H1 (cell line): Measurements from ENCODE around the gene ZSCAN10. TPM values are rescaled to one million over a fixed set of nuclear protein-coding genes. Genes with fewer than 3 reads are reported as not detected.

ENCODE experiments used
- CBX8 ChIP-seq: fragments of 300-800, 300-1000 bp; sonication (generic); IDR thresholded peaks from 2 replicates; pipeline ENCODE4 v1.7.1; 2016; ENCODE audit warnings: low read depth, low read length, borderline replicate concordance
- EP300 ChIP-seq, 2 experiments: IDR thresholded peaks; 1 replicate in 1 of 2; 2 replicates in 1 of 2; pipeline ENCODE4 v1.6.1; 2011 to 2012; ENCODE audit warnings: low read depth in 2 of 2, low read length in 2 of 2, mild to moderate bottlenecking in 2 of 2, borderline replicate concordance in 1 of 2, inconsistent platforms in 1 of 2, moderate library complexity in 1 of 2
- POU5F1 ChIP-seq: IDR thresholded peaks from 2 replicates; pipeline ENCODE4 v1.6.1; 2011; ENCODE audit warnings: low read depth, mild to moderate bottlenecking, low read length, moderate library complexity
- RAD21 ChIP-seq, 2 experiments: IDR thresholded peaks in 1 of 2; conservative IDR thresholded peaks in 1 of 2; 2 replicates each; pipeline ENCODE4 v1.6.1; 2011; ENCODE audit warnings: low read depth in 2 of 2, low read length in 2 of 2, improper control_type of control experiment in 1 of 2, inconsistent platforms in 1 of 2, mild to moderate bottlenecking in 1 of 2, moderate library complexity in 1 of 2
- polyA plus RNA-seq, 7 experiments: library from polyadenylated mRNA; depleted of rRNA in 3 of 7; stranded (reverse) in 5 of 7; unstranded in 2 of 7; fragments of >200 nt in 5 of 7; fragments of 200-250 nt in 2 of 7; gene quantifications; 1 replicate in 5 of 7; 2 replicates in 1 of 7; 4 replicates in 1 of 7; pipeline versions ENCODE4 v1.2.1 to v1.2.3, GENCODE V29; 2011 to 2013; ENCODE audit warnings: missing spikeins in 2 of 7, mixed read lengths in 2 of 7
- total RNA-seq: library from RNA; stranded (reverse); fragmentation: NEBNext Ultra II Directional; extraction: Animal tissue kit (Norgen Biotek cat#: 25700); gene quantifications from 2 replicates; pipeline ENCODE4 v1.2.1, GENCODE V29; 2021

The ZSCAN10 gene
- total and polyA plus RNA-seq, 2 of the 8 experiments (the other 6 are each of a cell fraction or from before 2014, with no cell fraction given): 209 to 314 TPM

DNA sequence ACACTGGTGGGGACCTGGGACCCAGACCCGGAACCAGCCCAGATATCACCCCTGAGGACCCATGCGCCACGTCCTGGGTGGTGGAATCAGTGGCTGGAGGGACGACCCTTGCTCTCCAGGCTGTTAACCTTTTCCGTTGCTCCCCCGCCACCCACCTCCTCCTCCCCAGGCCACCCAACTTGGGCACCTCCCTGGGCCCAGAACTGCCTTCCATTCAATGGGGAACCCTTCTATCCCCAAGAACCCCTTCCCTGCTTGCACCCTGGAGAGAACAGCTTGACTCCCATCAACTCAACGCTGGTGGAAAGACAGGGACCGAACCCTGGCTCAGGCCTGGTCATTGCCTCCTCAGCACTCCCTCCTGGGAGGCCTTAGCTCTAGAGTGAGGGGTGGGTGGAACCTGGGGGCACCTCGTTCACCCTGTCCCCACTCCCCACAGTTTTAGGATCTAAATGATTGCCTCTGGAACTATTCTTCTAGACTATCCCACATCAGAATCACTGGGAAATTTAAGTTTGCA, 39.3 kb downstream of the ZSCAN10 start (continued):
- TF ChIP-seq POU5F1 (no peak), RAD21 (IDR thresholded peaks at IDR 0.05 in 1 of 2, conservative IDR thresholded peaks at IDR 0.05 in 1 of 2; ENCODE audit: low read depth in 2 of 2, low read length in 2 of 2) (no peak), CBX8 (no peak), EP300 (IDR thresholded peaks at IDR 0.05; ENCODE audit: borderline replicate concordance in 1 of 2, low read depth in 2 of 2, low read length in 2 of 2) (no peak)
